SU-DHL-6 (cell line): Measurements from ENCODE around the gene PEX3.

ENCODE experiments used
- CTCF ChIP-seq: fragments of 200-600 bp; sonication (generic); IDR thresholded peaks from one replicate; pipeline ENCODE4 v1.5.1; 2017; ENCODE audit warnings: antibody characterized with exemption, mild to moderate bottlenecking, low read length, moderate library complexity; ENCODE audit not compliant: insufficient read depth, poor library complexity, severe bottlenecking
- EZH2phosphoT487 ChIP-seq: fragments of 200-600 bp; sonication (generic), shearing (Covaris generic); conservative IDR thresholded peaks from 2 replicates; pipeline ENCODE4 v1.6.1; 2018; ENCODE audit warnings: mild to moderate bottlenecking, antibody characterized with exemption, low read length, moderate library complexity, mixed read lengths

- no peak for TF ChIP-seq CTCF
- TF ChIP-seq EZH2phosphoT487, result no peak
Measured at GRCh38 chr6:143540192-143540591, 89.6 kb downstream of the PEX3 start.
